Inflammatory macrophage treated with lipopolysaccharide for 4 hours (primary cell): ENCODE measurements around the gene UNCX.

Source experiments
- DNase-seq: peaks from one replicate; pipeline ENCODE4 v3.0.0-alpha.2; 2020

Gene UNCX

GRCh38 chr7:1218541-1219165 is 14.0 kb upstream of the UNCX start:
- no peak for DNase-seq

- no peak for DNase-seq
Observed at GRCh38 chr7:1219498-1219897, 13.2 kb upstream of the UNCX start.

GRCh38 chr7:1220000-1220726 is 12.5 kb upstream of the UNCX start:
- DNase-seq: no peak

GRCh38 chr7:1220977-1221745 is 11.5 kb upstream of the UNCX start:
- DNase-seq: no peak

GRCh38 chr7:1223196-1223981 is 9.3 kb upstream of the UNCX start:
- no peak for DNase-seq

GRCh38 chr7:1224086-1224716 is 8.5 kb upstream of the UNCX start:
- no peak for DNase-seq

- DNase-seq: no peak
Observed at GRCh38 chr7:1225030-1225429, 7.6 kb upstream of the UNCX start.

- peak; percentile 7 for DNase-seq
Observed at GRCh38 chr7:1225441-1226185, 7.1 kb upstream of the UNCX start.

GRCh38 chr7:1226186-1226901 is 6.3 kb upstream of the UNCX start:
- no peak for DNase-seq

- DNase-seq: no peak
Observed at GRCh38 chr7:1227071-1227804, 5.4 kb upstream of the UNCX start.

- no peak for DNase-seq
Observed at GRCh38 chr7:1227814-1228544, 4.7 kb upstream of the UNCX start.

- no peak for DNase-seq
Observed at GRCh38 chr7:1228545-1229201, 4.0 kb upstream of the UNCX start.

- no peak for DNase-seq
Observed at GRCh38 chr7:1229202-1229947, 3.3 kb upstream of the UNCX start.

GRCh38 chr7:1229956-1230355 is 2.7 kb upstream of the UNCX start:
- no peak for DNase-seq

GRCh38 chr7:1230411-1231213 is 2.1 kb upstream of the UNCX start:
- no peak for DNase-seq

GRCh38 chr7:1231214-1232102 is 1.2 kb upstream of the UNCX start:
- DNase-seq: no peak

- no peak for DNase-seq
Observed at GRCh38 chr7:1232103-1232466, 587 bp upstream of the UNCX start.
